Tibial artery (tissue), 4 donors: Measurements from ENCODE around the gene WEE2.

Source experiments
- DNase-seq, 2 donors: peaks; one replicate each; pipeline ENCODE4 v3.0.0-alpha.2; 2019
- H3K27ac ChIP-seq, 2 donors: fragments of 200-600 bp; sonication (generic) in 1 of 2; 1 replicate in 1 of 2; 2 replicates in 1 of 2; pipeline ENCODE4 v1.5.1; 2018 to 2019; ENCODE audit warnings: mild to moderate bottlenecking in 1 of 2
- H3K27me3 ChIP-seq, 2 donors: fragments of 200-600 bp; sonication (generic) in 1 of 2; one replicate each; pipeline versions ENCODE4 v1.5.1 to v1.6.0; 2016 to 2019
- H3K36me3 ChIP-seq, 3 donors: fragments of 200-600 bp; sonication (generic) in 2 of 3; one replicate each; pipeline ENCODE4 v1.5.1; 2016 to 2019; ENCODE audit warnings: mild to moderate bottlenecking in 2 of 3
- H3K4me1 ChIP-seq, 4 donors: fragments of 200-600 bp; sonication (generic) in 2 of 4; 1 replicate in 3 of 4; 2 replicates in 1 of 4; pipeline ENCODE4 v1.5.1; 2016 to 2019
- H3K4me3 ChIP-seq, 2 donors: fragments of 200-600 bp; sonication (generic) in 1 of 2; 1 replicate in 1 of 2; 2 replicates in 1 of 2; pipeline ENCODE4 v1.5.1; 2018 to 2019; ENCODE audit warnings: mild to moderate bottlenecking in 2 of 2
- H3K9me3 ChIP-seq, 3 donors: fragments of 200-600 bp; sonication (generic) in 1 of 3; one replicate each; pipeline ENCODE4 v1.5.1; 2016 to 2019
- CTCF ChIP-seq, 2 experiments: fragments of 200-600 bp in 1 of 2; fragments of 450-650 bp in 1 of 2; IDR thresholded peaks; one replicate each; pipeline ENCODE4 v1.5.1; 2017 to 2019; ENCODE audit warnings: antibody characterized with exemption in 2 of 2, mild to moderate bottlenecking in 1 of 2, moderate library complexity in 1 of 2
- intact Hi-C: fragments of 100-400 bp; cut with DNase I; formaldehyde crosslinking; loops from one replicate; pipeline ENCODE4 v1.15.0; 2023; ENCODE audit warnings: low total_unique reads

WEE2 gene

GRCh38 chr7:141674171-141674671 is 33.9 kb upstream of the WEE2 start:
- Histone ChIP-seq H3K27ac (no peak overlapping the region), H3K27me3 (no peaks in the 10 kb centered on the region), H3K4me3 (no peak overlapping the region), H3K36me3 (peaks cover 19 to 42% (median 34%) of the 10 kb centered on the region in 3 donors), H3K4me1 (peaks cover 0 to 6% (median 0%) of the 10 kb centered on the region in 4 donors), H3K9me3 (no peaks in the 10 kb centered on the region)
- intact Hi-C loops = no loop called here
- no peak for DNase-seq
- TF ChIP-seq CTCF (IDR thresholded peaks at IDR 0.05) = no peak

GRCh38 chr7:141674702-141675101 is 33.5 kb upstream of the WEE2 start:
- intact Hi-C loops = no loop called here
- Histone ChIP-seq H3K4me3 (no peak overlapping the region), H3K36me3 (peaks cover 19 to 42% (median 34%) of the 10 kb centered on the region in 3 donors), H3K27ac (no peak overlapping the region), H3K27me3 (no peaks in the 10 kb centered on the region), H3K9me3 (no peaks in the 10 kb centered on the region), H3K4me1 (peaks cover 0 to 6% (median 0%) of the 10 kb centered on the region in 4 donors)
- no peak for TF ChIP-seq CTCF (IDR thresholded peaks at IDR 0.05)
- DNase-seq = no peak

GRCh38 chr7:141675436-141676215 is 32.5 kb upstream of the WEE2 start:
- Histone ChIP-seq H3K27me3 (no peaks in the 10 kb centered on the region), H3K36me3 (peaks cover 19 to 45% (median 38%) of the 10 kb centered on the region in 3 donors), H3K27ac (no peak overlapping the region), H3K9me3 (no peaks in the 10 kb centered on the region), H3K4me3 (no peak overlapping the region), H3K4me1 (peaks cover 0 to 6% (median 0%) of the 10 kb centered on the region in 4 donors)
- TF ChIP-seq CTCF (IDR thresholded peaks at IDR 0.05) = no peak
- no peak for DNase-seq
- intact Hi-C loops = no loop called here

GRCh38 chr7:141676618-141677017 is 31.5 kb upstream of the WEE2 start:
- Histone ChIP-seq H3K9me3 (no peaks in the 10 kb centered on the region), H3K36me3 (peaks cover 14 to 45% (median 29%) of the 10 kb centered on the region in 3 donors), H3K4me1 (peaks cover 0 to 6% (median 0%) of the 10 kb centered on the region in 4 donors), H3K27ac (no peak overlapping the region), H3K27me3 (no peaks in the 10 kb centered on the region), H3K4me3 (no peak overlapping the region)
- no peak for TF ChIP-seq CTCF (IDR thresholded peaks at IDR 0.05)
- DNase-seq = no peak
- intact Hi-C loops = no loop called here

- no peaks in the 10 kb centered on the region for H3K9me3 ChIP-seq
- TF ChIP-seq CTCF (IDR thresholded peaks at IDR 0.05) = no peak
- no peak overlapping the region for H3K4me3 ChIP-seq
- peaks cover 23 to 49% (median 27%) of the 10 kb centered on the region in 3 donors for H3K36me3 ChIP-seq
- H3K27ac ChIP-seq = no peak overlapping the region
- DNase-seq = no peak
- H3K27me3 ChIP-seq = no peaks in the 10 kb centered on the region
- intact Hi-C loops = no loop called here
- H3K4me1 ChIP-seq = peaks cover 0 to 6% (median 0%) of the 10 kb centered on the region in 4 donors
Measured at GRCh38 chr7:141679014-141679413, 29.1 kb upstream of the WEE2 start.
